ENCODE measurements around the gene ADCY4. TPM values are rescaled to one million over a fixed set of nuclear protein-coding genes. Genes with fewer than 3 reads are reported as not detected.
A peak's percentile ranks its signal among the peaks of the same experiment; 100 is the strongest.

ADCY4 gene
- total RNA-seq, 4 donors from 2014 or later = 6.7 to 22.8 (median 16.5) TPM

DNA sequence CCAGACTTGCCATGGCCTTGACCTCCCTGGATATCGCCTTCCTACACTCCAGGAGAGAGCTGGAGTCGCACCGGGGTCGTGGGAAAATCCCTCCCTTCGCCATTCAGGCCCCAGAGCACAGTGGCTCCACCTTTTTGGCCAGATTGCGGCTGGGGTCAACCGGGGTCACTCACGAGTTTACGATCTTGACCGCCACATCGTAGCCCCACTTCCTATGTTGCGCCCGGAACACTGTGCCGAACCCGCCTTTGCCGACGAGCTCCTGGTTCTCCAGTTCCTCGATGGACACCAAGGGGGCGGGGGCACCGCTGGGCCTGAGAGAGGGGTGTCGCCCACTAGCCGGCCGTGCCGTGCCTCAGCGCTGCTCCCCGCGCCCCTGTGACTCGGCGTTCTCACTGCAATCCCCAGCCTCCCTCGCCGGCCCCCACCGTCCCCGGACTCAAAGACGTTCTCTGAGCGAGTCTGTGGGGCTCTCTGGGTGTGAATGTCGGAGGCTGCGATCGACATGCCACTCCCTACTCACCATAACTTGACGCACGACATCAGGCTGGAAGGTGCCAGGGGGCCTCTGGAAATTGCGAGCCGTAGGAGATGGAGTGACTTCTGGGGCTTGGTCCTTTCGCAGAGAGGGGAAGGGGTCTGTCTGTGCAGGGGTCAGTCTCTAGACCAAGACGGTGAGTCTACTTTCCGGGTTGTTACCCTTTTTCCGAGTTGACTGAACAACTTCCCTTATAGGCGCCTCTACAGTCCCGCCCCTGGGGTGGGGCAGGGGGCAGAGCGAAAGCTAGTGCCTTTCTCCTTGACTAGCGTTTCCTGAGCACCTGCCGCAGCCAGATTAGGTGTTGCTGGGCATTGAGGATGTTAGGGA lies 4.6 kb upstream of the ADCY4 start, which contains the start of gene RIPK3:
Gene RIPK3, minus strand, starts transcription at position 708 of the 868 bp plus-strand sequence. Its CDS starts 165 bp downstream, at position 543.
- intact Hi-C loops (cut with DNase I; ENCODE audit: low total_unique reads) = no loop called here
- DNase-seq (ENCODE audit: low spot score in 2 of 2) = peak in 1 of 2 donors; percentile 90
- H3K4me3 ChIP-seq (ENCODE audit: low read depth, poor library complexity, severe bottlenecking) = peak within 1 kb of the TSS; percentile 48
- TF ChIP-seq, protein P1, sequence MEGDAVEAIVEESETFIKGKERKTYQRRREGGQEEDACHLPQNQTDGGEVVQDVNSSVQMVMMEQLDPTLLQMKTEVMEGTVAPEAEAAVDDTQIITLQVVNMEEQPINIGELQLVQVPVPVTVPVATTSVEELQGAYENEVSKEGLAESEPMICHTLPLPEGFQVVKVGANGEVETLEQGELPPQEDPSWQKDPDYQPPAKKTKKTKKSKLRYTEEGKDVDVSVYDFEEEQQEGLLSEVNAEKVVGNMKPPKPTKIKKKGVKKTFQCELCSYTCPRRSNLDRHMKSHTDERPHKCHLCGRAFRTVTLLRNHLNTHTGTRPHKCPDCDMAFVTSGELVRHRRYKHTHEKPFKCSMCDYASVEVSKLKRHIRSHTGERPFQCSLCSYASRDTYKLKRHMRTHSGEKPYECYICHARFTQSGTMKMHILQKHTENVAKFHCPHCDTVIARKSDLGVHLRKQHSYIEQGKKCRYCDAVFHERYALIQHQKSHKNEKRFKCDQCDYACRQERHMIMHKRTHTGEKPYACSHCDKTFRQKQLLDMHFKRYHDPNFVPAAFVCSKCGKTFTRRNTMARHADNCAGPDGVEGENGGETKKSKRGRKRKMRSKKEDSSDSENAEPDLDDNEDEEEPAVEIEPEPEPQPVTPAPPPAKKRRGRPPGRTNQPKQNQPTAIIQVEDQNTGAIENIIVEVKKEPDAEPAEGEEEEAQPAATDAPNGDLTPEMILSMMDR (IDR thresholded peaks at IDR 0.05) = no peak
- TF ChIP-seq POLR2A (IDR thresholded peaks at IDR 0.05) = no peak
- whole genome bisulfite sequencing, 2 donors = 11 to 16% methylated on average over 17 to 32 of the region's 51 CpGs

- DNase-seq (ENCODE audit: low spot score in 2 of 2) = no peak
- intact Hi-C loops (cut with DNase I; ENCODE audit: low total_unique reads) = no loop called here
- 69 to 80% methylated on average over 11 to 14 of the region's 14 CpGs for WGBS, 2 donors
- H3K4me3 ChIP-seq (ENCODE audit: low read depth, poor library complexity, severe bottlenecking) = no peak overlapping the region
- TF ChIP-seq, protein P1 (IDR thresholded peaks at IDR 0.05) = no peak
- TF ChIP-seq POLR2A (IDR thresholded peaks at IDR 0.05) = no peak
Observed at GRCh38 chr14:24338843-24339242, 4.0 kb upstream of the ADCY4 start.

DNA sequence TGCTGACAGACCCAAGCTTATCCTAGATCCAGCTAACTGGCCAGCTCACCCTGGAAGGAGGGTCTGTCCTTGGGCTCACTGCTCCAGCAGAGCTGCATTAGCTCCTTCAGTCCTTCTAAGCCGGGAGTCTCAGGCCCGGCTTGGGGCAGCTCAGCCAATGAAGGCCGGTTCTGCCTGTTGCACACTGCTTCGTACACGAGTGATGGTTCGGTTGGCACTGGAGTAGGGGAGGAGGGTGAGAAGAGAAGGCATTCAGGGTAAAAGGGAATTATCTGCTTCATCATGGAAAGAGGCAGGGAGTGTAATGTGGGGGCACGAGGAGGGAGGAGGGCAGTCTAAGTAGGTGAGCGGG lies 2.9 kb upstream of the ADCY4 start:
- DNase-seq (ENCODE audit: low spot score in 2 of 2) = no peak
- no peak for TF ChIP-seq POLR2A (IDR thresholded peaks at IDR 0.05)
- TF ChIP-seq, protein P1 (IDR thresholded peaks at IDR 0.05) = no peak
- 93 to 94% methylated on average over 8 of the region's 8 CpGs for WGBS, 2 donors
- H3K4me3 ChIP-seq (ENCODE audit: low read depth, poor library complexity, severe bottlenecking) = no peak overlapping the region
- intact Hi-C loops (cut with DNase I; ENCODE audit: low total_unique reads) = no loop called here

GRCh38 chr14:24337144-24337823 lies 2.4 kb upstream of the ADCY4 start:
- intact Hi-C loops (cut with DNase I; ENCODE audit: low total_unique reads) = no loop called here
- TF ChIP-seq, protein P1 (IDR thresholded peaks at IDR 0.05) = no peak
- no peak for TF ChIP-seq POLR2A (IDR thresholded peaks at IDR 0.05)
- 82% methylated on average over 7 of the region's 7 CpGs for WGBS, 2 donors
- H3K4me3 ChIP-seq (ENCODE audit: low read depth, poor library complexity, severe bottlenecking) = no peak overlapping the region
- no peak for DNase-seq (ENCODE audit: low spot score in 2 of 2)

DNA sequence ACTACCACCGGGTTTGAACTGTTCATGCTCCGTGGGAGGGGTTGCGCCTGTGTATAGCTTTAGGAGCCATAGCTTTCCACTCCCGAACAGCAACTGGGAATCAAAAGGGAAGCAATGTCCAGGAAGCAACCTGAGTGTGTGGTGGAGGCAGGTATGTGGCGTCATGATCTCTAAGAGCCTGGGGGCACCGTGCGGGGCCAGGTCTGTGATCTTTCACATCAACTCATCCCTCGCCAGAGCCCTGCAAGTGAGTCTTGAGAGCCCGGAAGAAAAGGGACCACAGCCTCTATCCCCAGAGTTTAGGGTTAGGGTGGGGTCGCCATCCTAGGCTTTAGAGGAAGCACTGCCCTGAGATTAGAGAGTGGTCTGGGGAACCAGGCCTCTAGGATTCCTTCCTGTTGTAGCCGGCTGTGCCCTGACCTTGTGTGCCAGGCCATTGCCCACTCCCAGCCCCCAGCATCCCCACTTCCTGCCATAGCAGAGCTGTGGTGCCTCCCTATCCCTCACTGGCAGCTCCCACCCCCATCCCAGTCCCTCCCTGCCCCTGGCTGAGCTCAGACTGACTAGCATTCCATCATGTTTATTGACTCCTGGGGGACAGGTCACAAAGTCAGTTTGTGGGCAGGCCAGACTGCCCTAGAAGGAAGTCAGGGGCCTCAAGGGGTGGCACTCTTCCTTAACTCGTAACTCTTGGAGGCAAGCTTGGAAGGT lies 745 bp upstream of the ADCY4 start:
- TF ChIP-seq, protein P1 (IDR thresholded peaks at IDR 0.05) = no peak
- no peak for TF ChIP-seq POLR2A (IDR thresholded peaks at IDR 0.05)
- intact Hi-C loops (cut with DNase I; ENCODE audit: low total_unique reads) = no loop called here
- peak in 1 of 2 donors; percentile 84 for DNase-seq (ENCODE audit: low spot score in 2 of 2)
- 72 to 76% methylated on average over 12 of the region's 12 CpGs for WGBS, 2 donors
- no peak overlapping the region for H3K4me3 ChIP-seq (ENCODE audit: low read depth, poor library complexity, severe bottlenecking)
